HCT116 (cell line): ENCODE results near the gene APOBEC3G.

Experiments
- POLR2AphosphoS5 ChIP-seq: IDR thresholded peaks from 2 replicates; pipeline ENCODE4 v1.6.1; 2011; ENCODE audit warnings: mild to moderate bottlenecking, low read depth, low read length, moderate library complexity
- TF ChIP-seq, protein P1 (sequence below), 3 experiments: fragments of 200-600 bp in 1 of 3; sonication (generic) in 1 of 3; IDR thresholded peaks in 2 of 3; conservative IDR thresholded peaks in 1 of 3; 2 replicates each; pipeline ENCODE4 v1.5.1; 2012 to 2017; ENCODE audit warnings: low read depth in 2 of 3, low read length in 2 of 3, antibody characterized with exemption in 1 of 3, borderline replicate concordance in 1 of 3, control low read depth in 1 of 3, mild to moderate bottlenecking in 1 of 3, mixed read lengths in 1 of 3, mixed run types in 1 of 3, moderate library complexity in 1 of 3; ENCODE audit not compliant: insufficient read depth in 1 of 3

- no peak for TF ChIP-seq POLR2AphosphoS5
- TF ChIP-seq, protein P1, sequence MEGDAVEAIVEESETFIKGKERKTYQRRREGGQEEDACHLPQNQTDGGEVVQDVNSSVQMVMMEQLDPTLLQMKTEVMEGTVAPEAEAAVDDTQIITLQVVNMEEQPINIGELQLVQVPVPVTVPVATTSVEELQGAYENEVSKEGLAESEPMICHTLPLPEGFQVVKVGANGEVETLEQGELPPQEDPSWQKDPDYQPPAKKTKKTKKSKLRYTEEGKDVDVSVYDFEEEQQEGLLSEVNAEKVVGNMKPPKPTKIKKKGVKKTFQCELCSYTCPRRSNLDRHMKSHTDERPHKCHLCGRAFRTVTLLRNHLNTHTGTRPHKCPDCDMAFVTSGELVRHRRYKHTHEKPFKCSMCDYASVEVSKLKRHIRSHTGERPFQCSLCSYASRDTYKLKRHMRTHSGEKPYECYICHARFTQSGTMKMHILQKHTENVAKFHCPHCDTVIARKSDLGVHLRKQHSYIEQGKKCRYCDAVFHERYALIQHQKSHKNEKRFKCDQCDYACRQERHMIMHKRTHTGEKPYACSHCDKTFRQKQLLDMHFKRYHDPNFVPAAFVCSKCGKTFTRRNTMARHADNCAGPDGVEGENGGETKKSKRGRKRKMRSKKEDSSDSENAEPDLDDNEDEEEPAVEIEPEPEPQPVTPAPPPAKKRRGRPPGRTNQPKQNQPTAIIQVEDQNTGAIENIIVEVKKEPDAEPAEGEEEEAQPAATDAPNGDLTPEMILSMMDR (IDR thresholded peaks at IDR 0.05 in 2 of 3, conservative IDR thresholded peaks at IDR 0.05 in 1 of 3; ENCODE audit: borderline replicate concordance in 1 of 3, insufficient read depth in 1 of 3, low read depth in 2 of 3, low read length in 2 of 3) = no peak
These were observed 11.0 kb downstream of the APOBEC3G start for GRCh38 chr22:39087881-39088684.
